A673 (cell line): ENCODE data around the gene SFMBT2.

Source experiments
- EZH2 ChIP-seq: fragments of 200-600 bp; sonication (generic); IDR thresholded peaks from 2 replicates; pipeline ENCODE4 v1.6.1; 2017; ENCODE audit warnings: borderline replicate concordance, low read depth, mild to moderate bottlenecking, mixed read lengths, antibody characterized with exemption, low read length; ENCODE audit not compliant: poor library complexity, severe bottlenecking
- TF ChIP-seq, protein P1 (sequence below): fragments of 300-800, 200-600 bp; sonication (generic); conservative IDR thresholded peaks from 2 replicates; pipeline ENCODE4 v1.5.1; 2017; ENCODE audit warnings: low read depth, mild to moderate bottlenecking, antibody characterized with exemption, low read length, moderate library complexity, mixed read lengths

DNA sequence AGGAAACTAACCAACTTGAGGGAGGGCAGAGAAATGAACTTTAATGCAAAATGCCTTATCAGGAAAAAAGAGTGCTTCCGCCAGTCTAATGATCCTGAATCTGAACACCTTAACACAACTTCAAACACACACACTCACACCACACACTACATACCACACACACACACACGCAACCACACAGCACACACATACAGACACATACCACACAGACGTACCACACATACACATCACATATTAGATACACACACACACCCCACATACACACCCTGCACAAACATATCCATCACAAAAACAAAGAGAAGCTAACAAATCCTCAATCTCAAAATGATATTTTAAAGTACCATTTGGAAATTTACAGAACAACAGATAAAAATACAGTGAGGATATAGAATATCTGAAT lies 175.5 kb downstream of the SFMBT2 start:
- TF ChIP-seq, protein P1, sequence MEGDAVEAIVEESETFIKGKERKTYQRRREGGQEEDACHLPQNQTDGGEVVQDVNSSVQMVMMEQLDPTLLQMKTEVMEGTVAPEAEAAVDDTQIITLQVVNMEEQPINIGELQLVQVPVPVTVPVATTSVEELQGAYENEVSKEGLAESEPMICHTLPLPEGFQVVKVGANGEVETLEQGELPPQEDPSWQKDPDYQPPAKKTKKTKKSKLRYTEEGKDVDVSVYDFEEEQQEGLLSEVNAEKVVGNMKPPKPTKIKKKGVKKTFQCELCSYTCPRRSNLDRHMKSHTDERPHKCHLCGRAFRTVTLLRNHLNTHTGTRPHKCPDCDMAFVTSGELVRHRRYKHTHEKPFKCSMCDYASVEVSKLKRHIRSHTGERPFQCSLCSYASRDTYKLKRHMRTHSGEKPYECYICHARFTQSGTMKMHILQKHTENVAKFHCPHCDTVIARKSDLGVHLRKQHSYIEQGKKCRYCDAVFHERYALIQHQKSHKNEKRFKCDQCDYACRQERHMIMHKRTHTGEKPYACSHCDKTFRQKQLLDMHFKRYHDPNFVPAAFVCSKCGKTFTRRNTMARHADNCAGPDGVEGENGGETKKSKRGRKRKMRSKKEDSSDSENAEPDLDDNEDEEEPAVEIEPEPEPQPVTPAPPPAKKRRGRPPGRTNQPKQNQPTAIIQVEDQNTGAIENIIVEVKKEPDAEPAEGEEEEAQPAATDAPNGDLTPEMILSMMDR, result no peak
- no peak for TF ChIP-seq EZH2
